GM12878 (cell line): ENCODE results near the gene EXD3.

Source experiments
- POLR2A ChIP-seq: IDR thresholded peaks from 2 replicates; pipeline ENCODE4 v1.6.1; 2011; ENCODE audit warnings: low read depth, mild to moderate bottlenecking, low read length
- RCOR1 ChIP-seq: conservative IDR thresholded peaks from 2 replicates; pipeline ENCODE4 v1.6.1; 2012; ENCODE audit warnings: low read depth, low read length, improper control_type of control experiment
- TF ChIP-seq, protein P1 (sequence below): IDR thresholded peaks from 2 replicates; pipeline ENCODE4 v1.6.1; 2012; ENCODE audit warnings: low read depth, low read length, improper control_type of control experiment
- TF ChIP-seq, protein P2 (sequence below): IDR thresholded peaks from 2 replicates; pipeline ENCODE4 v1.6.1; 2012; ENCODE audit warnings: low read depth, low read length, improper control_type of control experiment
- TF ChIP-seq, protein P3 (sequence below): IDR thresholded peaks from 2 replicates; pipeline ENCODE4 v1.6.1; 2012; ENCODE audit warnings: mild to moderate bottlenecking, low read depth, low read length

DNA sequence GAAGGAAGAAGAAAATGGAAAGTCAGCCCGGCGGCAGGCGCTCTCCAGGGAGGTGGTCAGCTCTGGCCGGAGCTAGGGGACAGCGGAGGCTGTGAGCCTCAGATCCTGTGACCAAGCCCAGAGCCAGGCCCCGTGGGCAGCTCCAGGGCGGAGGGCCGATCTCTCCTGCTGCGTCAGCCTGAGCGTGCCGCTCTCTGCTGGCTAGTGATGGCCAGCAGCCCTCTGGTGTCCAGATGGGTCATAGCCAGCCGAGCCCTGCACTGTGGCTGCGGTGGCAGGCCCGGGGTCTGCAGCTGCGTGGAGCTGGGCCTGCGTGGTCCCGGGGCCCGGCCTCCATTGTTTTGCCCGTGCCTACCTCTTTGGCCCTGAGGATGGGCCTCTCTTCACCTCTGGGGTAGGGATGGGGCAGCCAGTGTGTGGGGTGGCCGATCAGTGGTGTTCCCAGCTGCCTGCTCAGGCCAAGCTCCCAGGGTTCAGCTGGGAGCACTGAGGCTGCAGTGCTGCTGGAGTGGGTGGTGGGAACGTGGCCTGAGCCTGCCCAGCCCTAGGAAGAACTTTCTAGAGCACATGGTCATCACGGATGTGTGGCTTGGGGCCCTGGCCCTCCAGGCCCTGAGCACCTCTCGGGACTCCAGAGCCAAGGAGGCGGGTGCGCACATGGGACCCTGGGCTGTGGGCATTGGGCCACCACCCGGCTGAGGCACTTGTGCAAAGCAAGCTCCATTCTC is 103.8 kb downstream of the EXD3 start:
- TF ChIP-seq, protein P1, sequence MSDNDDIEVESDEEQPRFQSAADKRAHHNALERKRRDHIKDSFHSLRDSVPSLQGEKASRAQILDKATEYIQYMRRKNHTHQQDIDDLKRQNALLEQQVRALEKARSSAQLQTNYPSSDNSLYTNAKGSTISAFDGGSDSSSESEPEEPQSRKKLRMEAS: no peak
- TF ChIP-seq, protein P2, sequence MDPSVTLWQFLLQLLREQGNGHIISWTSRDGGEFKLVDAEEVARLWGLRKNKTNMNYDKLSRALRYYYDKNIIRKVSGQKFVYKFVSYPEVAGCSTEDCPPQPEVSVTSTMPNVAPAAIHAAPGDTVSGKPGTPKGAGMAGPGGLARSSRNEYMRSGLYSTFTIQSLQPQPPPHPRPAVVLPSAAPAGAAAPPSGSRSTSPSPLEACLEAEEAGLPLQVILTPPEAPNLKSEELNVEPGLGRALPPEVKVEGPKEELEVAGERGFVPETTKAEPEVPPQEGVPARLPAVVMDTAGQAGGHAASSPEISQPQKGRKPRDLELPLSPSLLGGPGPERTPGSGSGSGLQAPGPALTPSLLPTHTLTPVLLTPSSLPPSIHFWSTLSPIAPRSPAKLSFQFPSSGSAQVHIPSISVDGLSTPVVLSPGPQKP: no peak
- TF ChIP-seq POLR2A (no peak), RCOR1 (no peak)
- TF ChIP-seq, protein P3, sequence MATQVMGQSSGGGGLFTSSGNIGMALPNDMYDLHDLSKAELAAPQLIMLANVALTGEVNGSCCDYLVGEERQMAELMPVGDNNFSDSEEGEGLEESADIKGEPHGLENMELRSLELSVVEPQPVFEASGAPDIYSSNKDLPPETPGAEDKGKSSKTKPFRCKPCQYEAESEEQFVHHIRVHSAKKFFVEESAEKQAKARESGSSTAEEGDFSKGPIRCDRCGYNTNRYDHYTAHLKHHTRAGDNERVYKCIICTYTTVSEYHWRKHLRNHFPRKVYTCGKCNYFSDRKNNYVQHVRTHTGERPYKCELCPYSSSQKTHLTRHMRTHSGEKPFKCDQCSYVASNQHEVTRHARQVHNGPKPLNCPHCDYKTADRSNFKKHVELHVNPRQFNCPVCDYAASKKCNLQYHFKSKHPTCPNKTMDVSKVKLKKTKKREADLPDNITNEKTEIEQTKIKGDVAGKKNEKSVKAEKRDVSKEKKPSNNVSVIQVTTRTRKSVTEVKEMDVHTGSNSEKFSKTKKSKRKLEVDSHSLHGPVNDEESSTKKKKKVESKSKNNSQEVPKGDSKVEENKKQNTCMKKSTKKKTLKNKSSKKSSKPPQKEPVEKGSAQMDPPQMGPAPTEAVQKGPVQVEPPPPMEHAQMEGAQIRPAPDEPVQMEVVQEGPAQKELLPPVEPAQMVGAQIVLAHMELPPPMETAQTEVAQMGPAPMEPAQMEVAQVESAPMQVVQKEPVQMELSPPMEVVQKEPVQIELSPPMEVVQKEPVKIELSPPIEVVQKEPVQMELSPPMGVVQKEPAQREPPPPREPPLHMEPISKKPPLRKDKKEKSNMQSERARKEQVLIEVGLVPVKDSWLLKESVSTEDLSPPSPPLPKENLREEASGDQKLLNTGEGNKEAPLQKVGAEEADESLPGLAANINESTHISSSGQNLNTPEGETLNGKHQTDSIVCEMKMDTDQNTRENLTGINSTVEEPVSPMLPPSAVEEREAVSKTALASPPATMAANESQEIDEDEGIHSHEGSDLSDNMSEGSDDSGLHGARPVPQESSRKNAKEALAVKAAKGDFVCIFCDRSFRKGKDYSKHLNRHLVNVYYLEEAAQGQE: no peak
